GM18870 (cell line): ENCODE measurements around the gene WDR20.
"Not testable (repeated sequence)": the region's sequence is repeated elsewhere in the genome, so short reads cannot be mapped to it uniquely, and the experiment has no call there.

Experiments used
- ATAC-seq: cut with Tn5 transposase; IDR thresholded peaks from one replicate; pipeline ENCODE4 v1.9.1; 2021; ENCODE audit warnings: moderate library complexity; ENCODE audit not compliant: unreplicated experiment

WDR20 gene

GRCh38 chr14:102164241-102164641 is 24.5 kb downstream of the WDR20 start:
- no peak for ATAC-seq

- no peak for ATAC-seq
Observed at GRCh38 chr14:102164965-102165364, 25.3 kb downstream of the WDR20 start.

DNA sequence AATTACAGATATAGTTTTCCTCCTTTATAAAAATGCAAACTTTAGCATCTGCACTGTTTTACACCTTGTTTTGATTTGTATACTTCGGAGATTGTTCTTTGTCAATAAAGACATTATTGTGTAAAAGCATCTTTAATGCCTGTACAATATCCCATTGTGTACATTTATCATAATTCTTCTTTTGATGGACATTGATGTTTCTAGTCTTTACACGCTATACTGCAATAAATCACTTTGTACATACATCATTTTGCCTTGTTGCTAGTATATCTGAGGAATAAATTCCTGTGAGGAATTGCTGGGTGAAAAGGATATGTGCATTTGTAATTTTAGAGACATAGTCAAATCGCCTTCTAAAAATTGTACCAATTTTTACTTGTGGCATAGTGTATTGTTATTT is 30.4 kb downstream of the WDR20 start:
- ATAC-seq = no peak

DNA sequence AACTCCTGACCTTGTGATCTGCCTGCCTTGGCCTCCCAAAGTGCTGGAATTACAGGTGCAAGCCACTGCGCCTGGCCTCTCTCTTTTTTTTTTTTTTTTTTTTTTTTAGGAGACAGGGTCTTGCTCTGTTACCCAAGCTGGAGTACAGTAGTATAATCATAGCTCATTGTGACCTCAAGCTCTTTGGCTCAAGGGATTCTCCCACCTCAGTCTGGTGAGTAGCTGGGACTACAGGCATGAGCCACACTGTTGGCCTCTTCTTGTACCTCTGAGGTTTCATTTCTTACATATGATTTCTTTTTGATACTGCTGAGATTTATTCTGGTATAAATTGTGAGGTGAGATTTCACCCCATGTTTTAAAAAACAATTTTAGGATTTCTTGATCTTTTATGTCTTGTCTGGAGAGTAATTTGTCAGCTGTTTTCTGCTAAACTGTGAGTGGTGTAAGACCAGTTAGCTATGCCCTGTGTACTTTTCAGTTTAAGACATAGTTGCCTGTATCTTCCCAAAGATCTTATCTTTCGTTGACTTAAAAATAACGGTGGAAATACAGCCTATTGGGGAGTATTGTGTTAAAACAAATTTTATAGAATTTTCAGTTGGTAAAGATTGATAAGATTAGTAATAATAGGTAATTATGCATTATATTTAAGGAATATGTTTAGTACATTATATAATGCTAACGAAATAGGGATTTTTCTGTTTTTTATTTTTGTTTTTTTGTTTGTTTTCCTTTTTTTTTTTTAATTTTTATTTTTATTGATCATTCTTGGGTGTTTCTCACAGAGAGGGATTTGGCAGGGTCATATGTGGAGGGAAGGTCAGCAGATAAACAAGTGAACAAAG is 31.7 kb downstream of the WDR20 start:
- no peak for ATAC-seq

GRCh38 chr14:102172021-102172272 is 32.2 kb downstream of the WDR20 start:
- ATAC-seq = not testable (repeated sequence)

GRCh38 chr14:102172721-102173120 is 33.0 kb downstream of the WDR20 start:
- ATAC-seq = not testable (repeated sequence)

DNA sequence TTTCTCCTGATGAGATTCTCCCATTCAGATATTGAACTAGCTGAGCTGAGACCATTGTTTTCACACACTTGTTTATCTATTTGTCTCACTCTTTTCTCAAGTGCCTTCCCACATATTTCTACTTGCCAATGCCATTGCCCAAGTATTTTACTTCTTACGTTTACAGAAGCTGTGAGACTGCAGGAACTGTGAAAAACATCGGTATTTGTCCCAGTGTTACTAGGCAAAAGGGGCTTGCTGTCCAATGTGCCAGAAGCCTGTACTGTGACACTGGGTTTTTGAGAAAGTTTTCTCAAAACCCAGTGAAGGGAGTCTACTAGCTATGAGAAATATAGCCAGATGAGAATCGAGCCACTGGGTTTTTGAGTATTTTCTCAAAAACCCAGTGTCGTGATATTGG is 37.5 kb downstream of the WDR20 start:
- ATAC-seq = no peak

DNA sequence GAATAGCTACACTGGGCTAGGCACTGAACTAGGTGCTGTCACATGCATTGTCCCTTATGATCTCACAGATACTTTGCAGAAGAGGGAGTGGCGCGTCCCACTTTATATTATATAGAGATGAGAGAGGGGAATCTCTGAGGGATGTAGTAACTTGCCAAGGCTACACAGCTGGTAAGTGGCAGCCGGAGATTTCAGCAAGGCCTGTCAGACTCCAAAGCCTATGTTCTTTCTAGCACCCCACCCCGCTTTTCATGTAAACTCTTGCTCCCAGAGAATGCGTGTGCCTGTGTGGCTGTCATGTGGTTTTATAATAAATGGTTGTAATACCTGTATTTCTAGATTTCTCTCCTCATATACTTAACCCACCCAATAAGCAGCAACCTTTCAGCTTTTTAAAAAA is 39.1 kb downstream of the WDR20 start:
- ATAC-seq = no peak

GRCh38 chr14:102180248-102180998 is 40.7 kb downstream of the WDR20 start:
- no peak for ATAC-seq

GRCh38 chr14:102181187-102181586 is 41.5 kb downstream of the WDR20 start:
- ATAC-seq = no peak

- no peak for ATAC-seq
Observed at GRCh38 chr14:102182190-102182589, 42.5 kb downstream of the WDR20 start.

GRCh38 chr14:102182936-102183619 is 43.4 kb downstream of the WDR20 start:
- ATAC-seq = no peak

GRCh38 chr14:102183886-102184285 is 44.2 kb downstream of the WDR20 start:
- ATAC-seq = no peak

DNA sequence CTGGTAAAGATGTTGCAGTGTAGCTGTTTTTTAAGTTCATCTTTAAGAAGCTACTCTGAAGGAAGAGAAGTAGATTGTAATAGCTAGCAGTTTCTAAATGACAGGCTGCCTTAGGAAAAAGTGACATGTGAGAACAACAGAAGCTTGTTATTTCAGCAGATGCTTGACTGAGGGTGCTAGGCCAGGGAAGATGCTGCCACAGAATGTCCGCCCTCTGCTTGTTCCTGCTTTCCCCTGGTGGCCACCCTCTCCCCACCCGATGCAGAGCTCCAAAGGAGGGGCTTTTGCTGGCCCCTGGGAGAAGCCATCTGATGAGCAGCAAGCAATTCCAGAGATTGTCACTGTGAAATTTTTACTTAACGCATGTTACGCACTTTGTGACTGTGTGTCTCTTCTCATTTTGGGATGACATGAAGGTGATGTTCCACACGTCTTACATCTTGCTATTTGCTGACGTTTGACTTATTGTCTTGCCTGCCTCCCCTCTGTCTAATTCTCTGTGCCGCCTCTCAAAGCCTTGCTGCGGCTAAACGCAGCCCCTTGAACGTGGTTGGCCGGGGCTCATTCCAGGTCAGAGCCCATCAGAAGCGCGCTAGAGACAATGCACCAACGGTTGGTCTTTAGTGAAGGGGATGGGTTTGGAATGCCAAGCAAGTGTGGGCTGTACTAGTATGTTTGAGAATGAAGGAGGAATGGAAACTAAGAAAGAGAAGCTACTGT is 44.8 kb downstream of the WDR20 start:
- no peak for ATAC-seq

GRCh38 chr14:102185360-102185759 is 45.7 kb downstream of the WDR20 start:
- no peak for ATAC-seq

- no peak for ATAC-seq
Observed at GRCh38 chr14:102187044-102187443, 47.3 kb downstream of the WDR20 start.

DNA sequence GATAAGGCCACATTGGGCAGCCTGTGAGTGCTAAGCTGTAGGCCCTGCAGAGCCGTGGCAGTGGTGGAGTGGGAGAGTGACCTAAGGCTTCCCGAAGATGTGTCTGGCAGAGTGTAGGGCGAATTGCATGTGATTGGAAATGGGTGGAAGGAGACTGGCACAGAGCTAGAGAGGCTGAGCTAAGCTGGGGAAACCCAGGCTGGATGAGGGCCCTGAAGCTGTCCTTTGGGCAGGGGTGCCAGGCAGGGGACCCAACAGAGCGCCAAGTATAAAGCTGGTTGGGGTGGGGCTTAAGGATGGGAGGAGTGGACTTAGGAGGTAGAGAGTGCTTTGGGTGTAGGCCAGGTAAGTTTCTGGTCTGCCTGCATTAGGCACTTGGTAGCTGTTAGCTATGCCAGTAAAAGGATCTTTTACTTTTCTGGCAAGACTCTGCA is 47.9 kb downstream of the WDR20 start:
- no peak for ATAC-seq

GRCh38 chr14:102188187-102188586 is 48.5 kb downstream of the WDR20 start:
- no peak for ATAC-seq

DNA sequence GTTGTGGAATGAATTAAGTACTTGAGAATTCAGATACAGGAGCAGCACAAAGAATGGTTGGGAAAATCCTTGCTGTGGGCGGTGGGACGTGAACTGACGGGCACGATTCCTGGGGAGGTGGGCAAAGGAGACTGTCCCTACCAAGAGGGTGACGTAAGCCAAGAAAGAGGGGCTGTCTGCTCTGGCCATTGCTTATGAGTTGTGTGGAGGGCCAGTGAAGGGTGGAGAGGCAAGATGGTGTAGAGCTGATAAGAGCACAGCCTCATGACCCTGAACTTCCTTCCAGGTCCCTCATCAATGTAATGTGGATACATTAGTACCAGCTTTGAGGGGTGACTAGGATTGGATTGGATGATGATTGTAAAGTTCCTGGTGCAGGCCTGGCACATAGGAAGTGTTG is 50.2 kb downstream of the WDR20 start:
- no peak for ATAC-seq

- ATAC-seq = no peak
Observed at GRCh38 chr14:102192840-102193502, 53.3 kb downstream of the WDR20 start.

DNA sequence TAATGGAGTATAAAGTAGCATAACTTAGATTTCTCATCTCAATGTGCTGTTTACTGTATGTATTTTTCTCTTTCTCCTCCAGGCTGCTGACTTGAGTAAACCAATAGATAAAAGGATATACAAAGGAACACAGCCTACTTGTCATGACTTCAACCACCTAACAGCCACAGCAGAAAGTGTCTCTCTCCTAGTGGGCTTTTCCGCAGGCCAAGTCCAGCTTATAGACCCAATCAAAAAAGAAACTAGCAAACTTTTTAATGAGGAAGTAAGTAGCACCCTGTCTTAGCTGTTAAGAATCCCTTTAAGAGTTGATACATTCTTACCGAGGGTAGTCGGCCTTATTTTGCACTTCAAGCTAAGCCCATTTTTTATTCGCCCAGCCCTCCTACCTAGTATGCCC is 55.2 kb downstream of the WDR20 start:
- ATAC-seq = no peak
